Stimulated activated CD8-positive, alpha-beta memory T cell treated with anti-CD3 and anti-CD28 coated beads, Interleukin-7, amount 100 ng/mL, for 1 hour (primary cell): Measurements from ENCODE around the gene SLC6A2.
"Not testable (repeated sequence)": the region's sequence is repeated elsewhere in the genome, so short reads cannot be mapped to it uniquely, and the experiment has no call there.

Source experiments
- DNase-seq, 2 donors: peaks; one replicate each; pipeline ENCODE4 v3.0.0-alpha.2; 2020; ENCODE audit warnings: low read depth in 2 of 2

Gene SLC6A2

DNA sequence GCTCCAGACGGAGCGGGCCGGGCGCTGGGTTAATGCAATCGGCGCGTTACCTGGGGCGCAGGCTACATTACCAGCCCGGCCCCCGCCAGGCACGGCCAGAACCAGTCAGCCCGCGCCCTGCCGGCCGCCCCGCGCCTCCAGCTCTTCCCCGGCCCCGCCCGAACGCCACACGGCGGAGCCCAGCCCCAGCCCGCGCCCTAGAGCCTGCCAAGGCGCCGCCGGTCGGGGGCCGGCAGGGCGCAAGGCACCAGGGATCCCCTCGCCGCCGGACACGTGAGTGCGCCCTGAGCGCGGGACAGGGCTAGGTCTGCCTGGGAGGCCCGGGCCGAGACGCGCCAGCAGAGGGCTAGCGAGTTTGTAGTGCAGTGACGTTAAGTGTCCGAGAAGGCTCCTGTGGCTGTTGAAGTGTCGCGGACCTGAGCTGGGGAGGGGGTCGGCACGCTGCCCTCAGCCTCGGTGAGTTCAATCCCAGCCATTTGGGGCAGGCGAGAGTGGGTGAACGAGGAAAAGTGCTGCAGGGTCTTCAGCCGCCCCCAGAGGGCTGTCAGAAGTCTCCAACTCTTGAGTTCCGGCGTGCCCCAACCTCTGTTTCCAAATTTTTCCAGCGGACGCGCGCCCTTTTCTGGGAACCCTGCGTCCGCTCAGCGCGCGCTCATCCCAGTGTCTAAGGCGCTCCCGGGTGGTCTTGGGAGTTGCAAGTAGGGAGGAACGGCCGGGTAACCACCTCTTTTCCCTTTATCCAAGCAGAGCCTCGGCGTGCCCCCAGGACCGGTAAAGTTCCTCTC, at the start of gene SLC6A2:
SLC6A2 (plus strand) TSS at position 92 of the 785 bp plus-strand sequence. CDS start 707 bp downstream, outside the sequence.
- no peak for DNase-seq

GRCh38 chr16:55613613-55614335, 42.0 kb upstream of the SLC6A2 start:
- DNase-seq, result no peak

- DNase-seq, result no peak
Measured at GRCh38 chr16:55615071-55615470, 40.7 kb upstream of the SLC6A2 start.

DNA sequence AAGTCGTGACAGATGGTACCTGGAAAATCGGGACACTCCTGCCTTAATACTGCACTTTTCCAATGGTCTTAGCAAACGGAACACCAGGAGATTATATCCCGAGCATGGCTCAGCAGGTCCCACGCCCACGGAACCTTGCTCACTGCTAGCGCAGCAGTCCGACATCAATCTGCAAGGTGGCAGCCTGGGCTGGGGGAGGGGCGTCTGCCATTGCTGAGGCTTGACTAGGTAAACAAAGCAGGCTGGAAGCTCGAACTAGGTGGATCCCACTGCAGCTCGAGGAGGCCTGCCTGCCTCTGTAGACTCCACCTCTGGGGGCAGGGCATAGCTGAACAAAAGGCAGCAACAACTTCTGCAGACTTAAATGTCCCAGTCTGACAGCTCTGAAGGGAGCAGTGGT, 40.1 kb upstream of the SLC6A2 start:
- DNase-seq, result not testable (repeated sequence)

DNA sequence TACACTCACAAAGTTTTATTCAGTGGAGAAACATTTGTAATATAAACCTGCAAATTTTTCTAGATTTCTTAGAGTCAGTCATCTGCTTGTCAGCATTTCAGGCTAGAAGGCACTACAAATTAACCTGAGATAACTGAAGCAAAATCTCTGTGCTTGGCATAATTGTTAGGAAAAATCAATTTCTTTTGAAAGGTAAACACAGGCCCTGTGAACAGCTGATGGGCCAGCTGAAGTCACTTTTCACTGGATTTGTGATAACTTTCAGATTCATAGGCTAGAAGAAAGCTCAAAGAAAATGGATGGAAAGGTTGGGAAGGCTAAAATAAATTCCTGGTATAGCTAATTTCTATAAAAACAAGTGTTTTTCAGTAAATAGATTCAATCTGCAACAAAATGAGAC, 34.0 kb upstream of the SLC6A2 start:
- no peak for DNase-seq

DNA sequence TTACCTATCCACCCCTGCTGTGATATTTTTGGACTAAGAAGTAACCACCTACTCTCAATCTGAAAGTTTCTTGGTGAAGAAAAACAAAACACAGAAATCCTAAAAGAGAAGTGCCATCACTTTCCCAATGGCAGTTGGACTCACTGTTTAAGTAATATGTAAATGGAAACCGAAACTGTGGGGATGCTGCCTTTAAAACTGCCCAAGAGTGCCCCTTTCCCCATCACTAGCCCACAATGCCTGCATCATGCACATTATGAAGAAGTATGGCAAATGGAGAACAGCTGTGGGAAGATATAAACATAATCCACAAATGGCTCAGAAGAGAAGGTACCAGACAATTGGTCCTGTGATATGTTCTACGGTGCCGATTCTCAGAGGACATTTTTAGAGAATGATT, 33.5 kb upstream of the SLC6A2 start:
- DNase-seq, result no peak

DNA sequence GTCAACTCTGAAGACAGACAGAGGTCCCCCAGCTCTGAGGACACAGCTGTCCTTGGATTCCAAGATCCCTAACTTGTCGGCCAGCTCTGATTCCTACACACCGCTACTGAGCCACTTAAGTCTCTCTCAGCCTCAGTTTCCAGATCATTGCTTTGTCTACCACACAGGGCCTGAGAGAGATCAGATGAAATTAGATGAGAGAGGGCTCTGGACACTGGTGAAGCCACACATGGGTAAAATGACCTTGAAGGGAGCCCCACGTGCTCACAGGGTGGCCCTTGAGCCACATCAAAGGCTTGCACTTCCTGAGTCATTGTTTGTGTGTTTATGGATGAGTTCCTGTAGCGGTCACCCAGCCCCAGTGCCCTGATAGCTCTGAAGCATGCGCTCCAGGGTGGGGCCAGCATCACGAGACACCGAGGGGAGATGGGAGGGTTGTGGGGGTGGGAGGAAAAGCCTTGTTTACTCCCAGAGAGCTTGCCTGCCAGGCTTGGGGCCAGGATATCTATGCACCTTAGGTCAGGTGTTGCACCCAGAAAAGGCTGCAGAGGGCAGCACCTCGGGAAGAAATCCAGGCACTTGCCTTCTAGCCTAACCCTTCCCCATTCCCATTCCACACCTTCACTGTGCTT, 32.7 kb upstream of the SLC6A2 start:
- DNase-seq, result no peak

DNA sequence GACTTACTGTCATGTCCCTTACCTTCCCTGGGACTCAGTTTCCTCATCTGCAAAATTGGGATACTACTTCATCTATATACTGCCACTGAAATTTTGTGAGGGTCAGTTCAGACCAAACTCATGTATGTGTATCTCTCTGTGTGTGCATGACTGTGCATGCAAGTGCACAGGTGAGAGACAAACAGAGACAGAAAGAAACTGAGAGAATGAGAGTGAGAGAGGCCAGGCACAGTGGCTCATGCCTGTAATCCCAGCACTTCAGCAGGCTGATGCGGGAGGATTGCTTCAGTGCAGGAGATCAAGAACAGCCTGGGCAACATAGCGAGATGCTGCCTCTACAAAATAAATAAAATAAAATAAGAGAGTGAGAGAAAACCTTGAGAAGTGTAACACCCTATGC, 32.1 kb upstream of the SLC6A2 start:
- no peak for DNase-seq

DNA sequence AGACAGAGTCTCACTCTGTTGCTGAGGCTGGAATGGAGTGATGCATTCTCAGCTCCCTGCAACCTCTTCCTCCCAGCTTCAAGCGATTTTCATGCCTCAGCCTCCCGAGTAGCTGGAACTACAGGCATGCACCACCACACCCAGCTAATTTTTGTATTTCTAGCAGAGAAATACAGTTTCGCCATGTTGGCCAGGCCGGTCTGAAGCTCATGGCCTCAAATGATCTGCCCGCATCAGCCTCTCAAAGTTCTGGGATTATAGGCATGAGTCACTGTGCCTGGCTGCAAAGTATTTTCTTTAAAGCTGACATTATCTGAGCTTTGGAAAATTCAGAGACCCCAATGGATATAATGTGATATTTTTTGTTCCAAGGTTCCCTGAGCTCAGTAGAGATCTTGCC, 31.1 kb upstream of the SLC6A2 start:
- DNase-seq, result no peak

- no peak for DNase-seq
Measured at GRCh38 chr16:55625843-55626242, 29.9 kb upstream of the SLC6A2 start.

DNA sequence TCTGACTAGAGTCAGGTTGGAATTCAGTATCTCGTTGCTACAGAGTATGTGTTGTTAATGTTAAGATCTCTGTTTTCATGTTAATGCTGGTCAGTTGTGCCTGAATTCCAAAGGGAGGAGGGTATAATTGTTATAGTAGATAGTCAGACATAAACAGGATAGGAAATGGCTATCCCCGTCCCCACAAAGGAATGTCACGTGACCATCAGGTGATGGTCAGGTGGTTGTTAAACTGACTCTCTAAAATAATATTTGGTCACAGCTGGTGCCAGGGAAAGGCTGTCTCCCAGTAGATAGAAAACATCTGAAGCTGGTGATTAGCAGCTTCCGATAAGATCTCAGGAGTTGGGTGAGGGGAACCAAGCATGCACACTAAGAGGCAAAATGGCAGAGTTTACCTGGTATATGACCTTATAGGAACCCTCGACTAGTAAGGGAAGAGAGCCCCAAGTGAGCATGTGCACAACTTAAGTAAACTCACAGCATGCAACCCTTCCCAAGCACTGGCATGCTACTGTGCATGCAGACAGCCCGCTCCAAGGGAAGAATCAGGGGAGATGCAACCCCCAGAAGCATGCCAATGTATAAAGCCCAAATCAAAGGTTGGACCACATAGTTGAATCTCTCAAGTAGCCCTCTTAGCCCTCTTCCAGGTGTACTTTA, 27.4 kb upstream of the SLC6A2 start:
- no peak for DNase-seq

- DNase-seq, result no peak
Measured at GRCh38 chr16:55630774-55631173, 25.0 kb upstream of the SLC6A2 start.

DNA sequence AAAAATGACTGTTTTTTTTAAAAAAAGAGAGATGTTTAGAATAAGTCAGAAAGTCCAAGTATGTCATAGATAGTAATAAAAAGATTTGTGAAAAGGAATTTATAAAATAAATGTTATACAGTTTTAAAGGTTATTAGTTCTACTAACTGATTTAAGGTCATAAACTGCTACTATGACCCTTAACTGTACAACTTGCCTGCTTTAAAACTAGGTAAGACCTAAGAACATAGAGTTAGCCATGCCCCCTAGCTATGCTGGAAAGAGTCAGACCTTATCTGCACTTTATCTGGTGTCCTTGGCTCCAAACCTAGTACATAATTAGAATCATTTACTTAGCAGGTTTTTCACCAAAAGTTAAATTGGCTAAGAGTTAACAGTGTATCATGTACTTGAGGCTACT, 23.5 kb upstream of the SLC6A2 start:
- DNase-seq, result no peak

GRCh38 chr16:55634193-55634592, 21.6 kb upstream of the SLC6A2 start:
- DNase-seq, result no peak

- DNase-seq, result no peak
Measured at GRCh38 chr16:55638256-55638655, 17.5 kb upstream of the SLC6A2 start.

GRCh38 chr16:55640701-55641327, 15.0 kb upstream of the SLC6A2 start:
- no peak for DNase-seq

DNA sequence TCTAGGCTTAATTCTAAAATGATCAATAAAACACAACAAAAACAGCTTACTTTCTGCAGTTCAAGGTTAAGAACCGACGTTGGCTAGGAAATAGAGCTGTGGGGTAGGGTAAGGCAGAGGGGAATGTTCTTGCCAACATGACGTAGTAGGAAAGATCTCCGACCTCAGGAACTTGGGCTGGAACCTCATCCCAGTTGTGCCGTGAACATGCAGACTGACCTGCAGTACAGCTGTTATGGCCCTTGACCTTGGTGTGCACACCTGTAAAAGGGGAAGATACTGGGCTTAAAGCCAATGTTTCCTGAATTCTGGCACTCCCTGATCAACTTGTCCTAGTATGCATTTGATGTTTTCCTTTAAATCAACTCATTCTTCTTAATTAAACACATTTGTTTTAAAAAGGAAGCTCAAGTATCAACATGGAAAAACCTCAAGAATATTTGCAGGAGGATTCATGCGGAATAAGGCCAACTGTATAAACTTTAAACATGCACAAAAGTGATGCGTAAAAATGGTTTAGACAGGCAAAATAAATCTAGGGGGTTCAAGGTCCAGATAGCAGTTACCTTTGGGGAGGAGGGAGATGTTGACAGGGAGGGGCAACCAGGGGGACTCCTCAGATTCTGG, 14.2 kb upstream of the SLC6A2 start:
- no peak for DNase-seq

DNA sequence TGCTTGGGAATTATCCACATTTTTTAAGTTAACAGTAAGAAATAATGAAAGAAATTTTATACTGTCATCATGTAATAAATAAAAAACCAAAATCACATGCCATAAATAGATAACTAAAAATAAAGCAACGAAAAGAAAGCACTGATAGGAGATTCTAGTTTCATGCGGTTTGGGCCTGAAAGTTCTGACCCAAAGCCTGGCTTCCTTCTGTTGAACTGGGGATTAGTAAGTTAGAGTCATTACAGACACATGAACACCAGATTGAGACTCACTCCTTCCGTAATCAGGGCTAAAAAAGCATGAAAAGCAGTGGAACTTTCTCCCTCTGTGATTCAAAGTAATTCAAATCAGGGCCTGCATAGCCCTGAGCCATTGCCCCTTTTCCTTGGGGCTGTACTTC, 13.2 kb upstream of the SLC6A2 start:
- no peak for DNase-seq

DNA sequence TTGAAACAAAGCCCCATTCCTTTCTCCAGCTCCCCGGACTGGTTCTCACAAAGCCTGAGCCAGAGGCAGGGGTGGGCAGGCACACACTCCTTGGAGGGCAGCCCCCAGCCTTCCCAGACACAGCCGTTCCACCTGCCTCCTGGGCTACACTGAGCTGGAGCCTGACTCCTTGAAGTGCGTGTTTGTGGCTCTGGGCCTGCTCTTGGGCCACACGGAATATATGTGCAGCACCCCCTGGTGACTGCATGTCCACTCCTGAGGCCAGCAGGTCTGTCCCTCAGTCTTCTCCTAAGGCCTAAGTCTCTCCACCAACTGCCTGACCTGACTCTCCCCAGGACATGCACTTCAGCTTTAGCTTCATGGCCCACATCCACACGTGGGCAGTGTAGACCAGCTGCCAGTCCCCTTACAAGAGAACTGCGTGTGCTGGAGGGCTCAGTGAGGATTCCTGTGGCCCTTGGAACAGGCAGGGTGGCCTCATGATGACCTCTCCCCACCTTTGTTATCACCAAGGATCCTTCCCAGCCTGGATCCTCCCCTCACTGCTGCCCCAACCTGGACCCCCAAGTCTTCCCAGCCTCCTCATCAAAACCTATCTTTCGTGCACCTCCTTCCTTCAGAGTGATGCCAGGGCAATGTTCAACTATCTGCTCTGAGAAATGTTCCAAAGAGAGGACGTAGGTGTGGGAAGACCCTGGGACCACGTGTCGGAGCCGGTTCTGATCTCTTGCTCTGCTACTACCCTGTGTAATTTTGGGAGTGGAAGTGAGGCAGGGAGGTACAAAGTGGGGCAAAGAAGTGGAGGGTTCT, 12.4 kb upstream of the SLC6A2 start:
- no peak for DNase-seq

GRCh38 chr16:55645986-55646385, 9.8 kb upstream of the SLC6A2 start:
- DNase-seq, result no peak

DNA sequence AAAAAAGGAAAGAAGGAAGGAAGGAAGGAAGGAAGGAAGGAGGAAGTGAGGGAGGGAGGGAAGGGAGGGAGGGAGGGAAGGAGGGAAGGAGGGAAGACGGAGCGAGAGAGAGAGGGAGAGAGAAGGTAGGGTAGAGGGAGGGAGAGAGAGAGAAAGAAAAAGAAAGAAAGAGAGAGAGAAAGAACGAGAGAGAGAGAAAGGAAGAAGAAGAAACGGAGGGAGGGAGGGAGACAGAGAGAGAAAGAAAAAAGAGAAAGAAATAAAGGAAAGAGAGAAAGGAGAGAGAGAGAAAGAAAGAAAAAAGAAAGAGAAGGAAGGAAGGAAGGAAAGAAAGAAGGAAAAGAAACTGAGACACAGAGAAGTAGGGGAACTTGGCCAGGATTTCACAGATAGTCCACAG, 8.4 kb upstream of the SLC6A2 start:
- DNase-seq, result no peak
